M059J (cell line): Measurements from ENCODE around the gene SMYD4. TPM values are rescaled to one million over a fixed set of nuclear protein-coding genes. Genes with fewer than 3 reads are reported as not detected.
A peak's percentile ranks its signal among the peaks of the same experiment; 100 is the strongest.
"Not testable (repeated sequence)": the region's sequence is repeated elsewhere in the genome, so short reads cannot be mapped to it uniquely, and the experiment has no call there.

Source experiments
- DNase-seq: peaks from one replicate; pipeline ENCODE4 v3.0.0-alpha.2; 2012; ENCODE audit warnings: low read depth
- total RNA-seq: library from RNA; depleted of rRNA; stranded (reverse); fragments of >200 nt; shearing (Covaris generic); gene quantifications from 2 replicates; pipeline ENCODE4 v1.2.3, GENCODE V29; 2014

The SMYD4 gene
- total RNA-seq, 1 experiment from 2014 or later: 11.3 TPM

GRCh38 chr17:1829216-1829591, 498 bp downstream of the SMYD4 start:
- peak; percentile 19 for DNase-seq

GRCh38 chr17:1820528-1821252, 9.0 kb downstream of the SMYD4 start:
- DNase-seq: no peak

- DNase-seq: no peak
These were observed 16.6 kb downstream of the SMYD4 start for GRCh38 chr17:1813088-1813487.

- no peak for DNase-seq
These were observed 19.1 kb downstream of the SMYD4 start for GRCh38 chr17:1810450-1811103.

- DNase-seq: not testable (repeated sequence)
These were observed 19.9 kb downstream of the SMYD4 start for GRCh38 chr17:1809815-1810214.

DNA sequence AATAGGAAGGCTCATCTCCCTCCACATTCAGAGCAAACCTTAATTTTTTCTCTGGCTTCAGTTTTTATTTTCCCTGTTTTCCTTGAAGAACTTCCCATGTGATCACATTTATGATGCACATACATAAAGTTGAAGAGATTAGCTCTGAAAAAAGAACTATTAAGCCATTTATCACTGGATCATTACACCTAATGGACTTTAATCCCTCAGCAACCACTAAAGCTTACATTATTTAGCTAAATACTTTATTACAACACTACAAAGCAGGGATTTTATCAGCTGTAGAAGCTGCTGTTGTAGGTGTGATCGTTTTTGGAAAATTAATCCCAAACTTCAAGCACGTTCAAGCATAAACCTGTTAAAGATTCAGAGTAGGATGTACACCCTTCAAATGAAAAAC, 21.1 kb downstream of the SMYD4 start:
- no peak for DNase-seq

- no peak for DNase-seq
These were observed 21.8 kb downstream of the SMYD4 start for GRCh38 chr17:1807890-1808289.

- no peak for DNase-seq
These were observed 26.4 kb downstream of the SMYD4 start for GRCh38 chr17:1803280-1803679.

GRCh38 chr17:1802429-1802828, 27.3 kb downstream of the SMYD4 start:
- DNase-seq: no peak

- DNase-seq: no peak
These were observed 29.0 kb downstream of the SMYD4 start for GRCh38 chr17:1800712-1801111.

GRCh38 chr17:1800240-1800639, 29.5 kb downstream of the SMYD4 start:
- DNase-seq: no peak

DNA sequence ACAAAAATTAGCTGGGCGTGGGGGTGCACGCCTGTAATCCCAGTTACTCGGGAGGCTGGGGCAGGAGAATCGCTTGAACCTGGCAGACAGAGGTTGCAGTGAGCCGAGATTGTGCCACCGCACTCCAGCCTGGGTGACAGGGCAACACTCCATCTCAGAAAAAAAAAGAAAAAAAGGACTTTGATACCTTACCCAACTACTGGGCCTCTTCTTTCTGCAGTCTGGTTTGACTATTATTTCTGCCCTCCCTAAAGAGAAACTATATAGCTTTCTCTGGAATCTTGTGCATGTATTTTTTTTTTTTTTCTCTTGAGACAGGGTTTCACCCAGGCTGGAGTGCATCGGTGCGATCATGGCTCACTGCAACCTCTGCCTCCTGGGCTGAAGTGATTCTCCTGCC, 31.9 kb downstream of the SMYD4 start:
- DNase-seq: not testable (repeated sequence)

- DNase-seq: no peak
These were observed 32.4 kb downstream of the SMYD4 start for GRCh38 chr17:1797323-1797722.

- no peak for DNase-seq
These were observed 32.9 kb downstream of the SMYD4 start for GRCh38 chr17:1796800-1797199.

- DNase-seq: peak; percentile 18
These were observed 36.3 kb downstream of the SMYD4 start for GRCh38 chr17:1793447-1793806.

GRCh38 chr17:1792495-1793446, 36.9 kb downstream of the SMYD4 start:
- DNase-seq: no peak

DNA sequence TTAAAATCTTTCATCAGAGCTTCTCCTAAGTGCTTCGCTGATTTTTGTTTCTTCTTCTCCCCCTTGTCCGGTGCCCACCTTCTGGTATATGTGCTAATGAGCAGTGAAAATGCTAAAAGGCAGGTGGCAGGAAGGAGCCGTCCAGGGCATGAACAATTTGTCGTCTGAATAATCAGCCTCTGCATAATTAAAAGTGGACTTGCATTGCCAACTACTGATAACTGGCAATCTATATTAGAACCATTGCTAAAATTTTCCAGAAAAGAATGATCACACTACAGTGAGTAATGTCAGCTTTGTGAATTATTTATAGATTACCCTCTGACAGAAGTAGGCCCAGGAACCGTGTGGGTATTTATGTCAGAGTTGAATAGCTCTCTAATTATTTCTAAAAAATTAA, 39.8 kb downstream of the SMYD4 start:
- no peak for DNase-seq

GRCh38 chr17:1787301-1787902, 42.3 kb downstream of the SMYD4 start:
- peak; percentile 94 for DNase-seq

DNA sequence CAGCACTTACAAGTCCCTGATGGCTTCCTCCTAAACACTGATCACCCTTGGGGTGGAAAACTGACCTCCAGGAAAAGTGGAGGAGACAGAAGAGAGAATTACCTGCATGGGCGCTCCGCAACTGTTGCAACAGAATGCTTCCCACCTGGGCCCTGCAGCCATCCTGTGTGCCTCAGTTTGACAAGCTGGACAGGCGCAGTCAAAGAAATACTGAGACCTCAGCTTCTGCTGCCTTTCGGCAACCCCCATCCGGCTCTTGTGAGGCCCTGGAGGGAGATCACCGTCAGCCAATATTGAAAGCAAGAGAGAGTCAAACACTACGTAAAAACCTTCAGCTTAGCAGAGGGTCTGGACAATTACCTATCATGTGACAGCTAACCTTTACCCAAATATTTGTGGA, 43.0 kb downstream of the SMYD4 start:
- DNase-seq: no peak

- no peak for DNase-seq
These were observed 43.8 kb downstream of the SMYD4 start for GRCh38 chr17:1785930-1786329.

- DNase-seq: peak; percentile 36
These were observed 45.7 kb downstream of the SMYD4 start for GRCh38 chr17:1783834-1784611.
